ENCODE measurements around the gene HDAC4. TPM values are rescaled to one million over a fixed set of nuclear protein-coding genes. Genes with fewer than 3 reads are reported as not detected.

The HDAC4 gene
- polyA plus RNA-seq, 1 donor from 2014 or later: 2.8 TPM

DNA sequence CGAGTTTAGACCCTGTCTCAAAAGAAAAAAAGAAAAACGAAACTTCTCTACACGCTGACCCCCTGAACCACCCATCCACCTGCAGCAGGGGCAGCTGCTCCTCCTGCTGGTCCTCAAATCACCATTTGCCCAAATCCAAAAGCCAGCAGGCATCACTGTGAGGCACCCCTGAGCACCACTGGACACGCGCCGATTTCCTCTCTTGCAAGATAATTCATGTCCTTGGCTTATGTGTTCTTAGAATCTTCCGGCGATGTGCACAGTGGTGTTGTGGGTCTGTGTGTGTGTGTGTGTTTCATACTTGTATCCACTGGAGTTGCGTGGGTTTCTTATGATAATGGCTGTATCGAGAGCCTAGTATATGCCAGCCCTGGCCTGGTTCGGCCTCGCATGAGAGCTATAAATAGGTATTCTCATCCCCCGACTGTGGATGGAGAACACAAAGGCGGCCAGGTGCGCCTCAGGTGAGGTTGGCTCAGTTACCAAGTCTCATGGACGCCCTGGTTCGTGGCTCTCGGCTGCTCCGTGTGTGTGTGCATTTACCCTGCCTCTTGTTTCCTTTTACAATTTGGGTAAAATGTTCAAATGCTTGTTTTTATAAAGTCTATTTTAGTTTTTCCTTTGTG is 235.5 kb downstream of the HDAC4 start:
- peaks cover 0 to 4% (median 0%) of the 10 kb centered on the region in 3 donors for H3K4me1 Mint-ChIP-seq
- H3K27ac Mint-ChIP-seq: no peak overlapping the region
- H3K36me3 Mint-ChIP-seq: peaks cover 10% of the 10 kb centered on the region
- no peaks in the 10 kb centered on the region for H3K9me3 Mint-ChIP-seq
- H3K27me3 Mint-ChIP-seq: no peaks in the 10 kb centered on the region
- no peak overlapping the region for H3K4me3 Mint-ChIP-seq

DNA sequence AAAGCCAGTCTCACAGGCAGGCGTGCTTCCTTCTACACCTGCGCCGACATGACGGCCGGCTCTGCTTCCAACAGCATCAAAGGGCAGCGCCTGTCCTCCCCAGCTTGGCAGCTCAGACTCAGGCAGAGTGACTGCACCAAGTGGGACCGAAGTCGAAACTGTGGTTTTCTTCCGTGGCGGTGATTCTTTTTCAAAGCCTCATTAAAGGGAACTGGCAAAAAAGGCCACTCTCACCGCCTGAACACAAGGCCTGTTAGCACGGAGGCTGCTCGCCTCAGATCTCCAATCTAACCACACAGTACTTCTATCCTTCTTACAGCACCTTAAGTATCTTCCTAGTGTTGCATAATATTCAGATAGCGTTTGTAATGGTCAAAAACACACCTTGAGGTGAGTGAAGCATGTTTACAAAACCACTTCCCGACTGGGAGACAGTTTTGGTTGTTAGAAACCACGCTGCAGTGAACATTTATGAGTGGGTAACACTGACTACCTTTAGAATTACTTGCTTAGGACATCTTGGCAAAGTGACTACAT is 236.4 kb downstream of the HDAC4 start:
- Mint-ChIP-seq H3K4me3 (no peak overlapping the region), H3K36me3 (peaks cover 14% of the 10 kb centered on the region), H3K4me1 (peaks cover 0 to 4% (median 0%) of the 10 kb centered on the region in 3 donors), H3K9me3 (no peaks in the 10 kb centered on the region), H3K27me3 (no peaks in the 10 kb centered on the region), H3K27ac (no peak overlapping the region)

DNA sequence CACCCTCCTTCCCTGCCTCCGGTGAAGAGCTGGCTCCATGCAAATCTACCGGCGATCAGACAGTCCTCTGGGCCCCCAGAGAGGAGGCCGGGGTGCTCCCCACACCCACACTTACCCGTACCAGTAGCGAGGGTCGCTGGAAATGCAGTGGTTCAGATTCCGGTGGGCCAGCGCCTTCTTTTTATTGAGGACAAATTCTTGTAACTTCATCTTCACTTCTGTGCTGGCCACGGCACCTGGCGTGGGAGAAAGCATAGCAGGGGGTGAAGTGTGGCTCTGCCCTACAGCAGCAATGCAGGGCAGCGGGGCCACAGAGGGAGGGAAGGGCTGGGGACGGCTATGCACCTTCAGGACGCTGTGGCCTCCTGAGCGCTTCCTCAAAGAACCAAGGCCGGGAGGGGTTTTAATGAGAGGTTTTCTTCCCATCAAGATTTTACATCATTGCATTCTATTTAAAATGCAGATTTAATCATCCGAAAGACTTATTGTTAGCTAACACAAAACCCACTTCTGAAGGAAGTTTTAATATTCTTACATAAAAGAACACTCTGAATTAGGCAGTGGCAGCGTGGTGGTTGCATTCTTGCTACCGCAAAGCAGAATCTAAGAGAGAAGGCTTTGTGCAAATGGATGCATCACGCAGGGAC is 237.0 kb downstream of the HDAC4 start:
- no peak overlapping the region for H3K27ac Mint-ChIP-seq
- H3K9me3 Mint-ChIP-seq: no peaks in the 10 kb centered on the region
- H3K4me3 Mint-ChIP-seq: no peak overlapping the region
- H3K36me3 Mint-ChIP-seq: peaks cover 14% of the 10 kb centered on the region
- H3K4me1 Mint-ChIP-seq: peaks cover 0 to 4% (median under 1%) of the 10 kb centered on the region in 3 donors
- no peaks in the 10 kb centered on the region for H3K27me3 Mint-ChIP-seq

DNA sequence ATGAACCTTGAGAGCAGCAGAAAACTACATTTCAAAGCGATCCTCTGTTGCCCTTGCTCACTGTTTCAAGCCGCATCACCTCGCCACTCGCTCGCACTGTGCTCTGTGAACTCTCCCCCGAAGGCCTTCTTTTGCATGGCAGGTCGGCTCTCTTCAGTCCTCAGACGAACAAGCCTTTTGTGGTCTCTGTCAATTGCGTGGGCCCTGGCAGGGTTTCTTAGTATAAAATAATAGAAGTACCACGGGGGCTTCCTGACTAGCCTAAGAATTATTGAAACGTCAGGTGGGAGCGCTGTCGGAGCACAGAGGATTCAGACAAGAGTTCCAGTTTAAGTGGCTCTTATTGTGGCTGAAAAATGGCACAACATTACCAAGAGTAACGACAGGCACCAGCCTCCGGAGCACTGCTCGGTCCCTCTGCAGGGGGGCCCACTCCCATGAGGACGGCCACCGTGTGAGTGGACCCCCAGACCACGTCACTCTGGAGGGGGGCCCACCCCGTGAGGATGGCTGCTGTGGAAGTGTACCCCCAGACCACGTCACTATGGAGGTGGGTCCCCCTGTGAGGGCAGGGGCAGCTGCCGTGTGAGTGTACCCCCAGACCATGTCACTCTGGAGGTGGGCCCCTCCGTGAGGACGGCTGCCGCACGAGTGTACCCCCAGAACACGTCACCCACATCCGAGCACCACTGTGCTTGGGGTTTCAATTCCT is 237.7 kb downstream of the HDAC4 start:
- H3K4me1 Mint-ChIP-seq: peaks cover 0 to 4% (median 2%) of the 10 kb centered on the region in 3 donors
- no peak overlapping the region for H3K27ac Mint-ChIP-seq
- H3K4me3 Mint-ChIP-seq: no peak overlapping the region
- peaks cover 15% of the 10 kb centered on the region for H3K36me3 Mint-ChIP-seq
- H3K27me3 Mint-ChIP-seq: no peaks in the 10 kb centered on the region
- no peaks in the 10 kb centered on the region for H3K9me3 Mint-ChIP-seq

DNA sequence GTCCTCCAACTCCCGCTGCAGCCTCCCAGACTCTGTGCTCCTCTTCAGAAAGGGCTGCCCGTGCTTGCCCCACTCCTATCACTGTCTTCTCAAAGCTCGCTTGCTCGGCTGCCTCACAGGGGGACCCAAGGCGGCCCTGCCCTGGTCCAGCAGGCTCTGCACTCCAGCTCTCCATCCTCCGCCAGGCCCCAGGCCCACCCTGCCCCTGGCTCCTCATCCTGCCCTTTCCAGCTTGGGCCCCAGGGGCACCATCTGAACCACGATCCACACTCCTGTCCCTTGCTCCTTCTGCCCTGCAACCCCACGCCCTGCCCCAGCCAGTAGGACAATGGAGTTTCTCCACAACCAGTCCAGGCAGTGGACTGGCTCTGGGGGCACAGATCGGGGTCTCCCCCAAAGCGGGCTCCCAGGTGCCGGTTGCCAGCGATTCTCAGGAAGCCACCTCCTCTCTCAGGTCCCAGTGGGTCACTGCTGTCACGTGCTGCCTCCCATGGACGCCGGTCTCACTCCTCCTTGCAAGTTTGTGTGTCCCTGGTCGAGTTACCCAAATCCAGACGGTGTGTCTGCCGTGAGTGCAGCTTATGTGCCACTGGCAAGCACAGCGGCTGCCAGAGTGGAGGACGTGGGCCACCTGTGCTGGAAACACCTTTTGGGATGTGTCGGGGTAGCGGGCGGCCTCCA is 238.5 kb downstream of the HDAC4 start:
- H3K27ac Mint-ChIP-seq: no peak overlapping the region
- no peaks in the 10 kb centered on the region for H3K27me3 Mint-ChIP-seq
- H3K4me1 Mint-ChIP-seq: peaks cover 0 to 6% (median 5%) of the 10 kb centered on the region in 3 donors
- peaks cover 14% of the 10 kb centered on the region for H3K36me3 Mint-ChIP-seq
- no peaks in the 10 kb centered on the region for H3K9me3 Mint-ChIP-seq
- H3K4me3 Mint-ChIP-seq: no peak overlapping the region

DNA sequence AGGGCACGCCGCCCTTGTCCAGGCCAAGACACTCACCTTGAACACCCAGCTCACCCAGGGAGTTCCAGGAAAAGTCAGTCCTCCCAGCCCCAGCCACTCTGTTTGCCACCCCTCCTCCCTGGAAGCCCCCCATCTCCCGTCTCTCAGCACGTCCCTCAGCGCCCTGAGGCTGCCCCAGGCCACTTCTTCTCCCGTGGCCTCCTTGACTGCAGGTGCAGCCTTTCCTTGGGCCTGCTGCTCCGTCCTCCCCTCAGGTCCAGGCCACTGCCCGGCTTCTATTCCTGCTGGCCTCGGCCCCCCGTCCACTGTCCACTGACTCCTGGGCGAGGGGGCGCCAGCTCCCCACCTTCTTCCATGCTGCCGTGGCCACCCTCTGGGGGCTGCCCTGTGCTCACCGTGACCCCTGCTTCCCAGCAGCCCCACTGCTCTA is 239.1 kb downstream of the HDAC4 start:
- Mint-ChIP-seq H3K4me3 (no peak overlapping the region), H3K27me3 (no peaks in the 10 kb centered on the region), H3K4me1 (peaks cover 0 to 6% (median 5%) of the 10 kb centered on the region in 3 donors), H3K27ac (no peak overlapping the region), H3K36me3 (peaks cover 14% of the 10 kb centered on the region), H3K9me3 (no peaks in the 10 kb centered on the region)

DNA sequence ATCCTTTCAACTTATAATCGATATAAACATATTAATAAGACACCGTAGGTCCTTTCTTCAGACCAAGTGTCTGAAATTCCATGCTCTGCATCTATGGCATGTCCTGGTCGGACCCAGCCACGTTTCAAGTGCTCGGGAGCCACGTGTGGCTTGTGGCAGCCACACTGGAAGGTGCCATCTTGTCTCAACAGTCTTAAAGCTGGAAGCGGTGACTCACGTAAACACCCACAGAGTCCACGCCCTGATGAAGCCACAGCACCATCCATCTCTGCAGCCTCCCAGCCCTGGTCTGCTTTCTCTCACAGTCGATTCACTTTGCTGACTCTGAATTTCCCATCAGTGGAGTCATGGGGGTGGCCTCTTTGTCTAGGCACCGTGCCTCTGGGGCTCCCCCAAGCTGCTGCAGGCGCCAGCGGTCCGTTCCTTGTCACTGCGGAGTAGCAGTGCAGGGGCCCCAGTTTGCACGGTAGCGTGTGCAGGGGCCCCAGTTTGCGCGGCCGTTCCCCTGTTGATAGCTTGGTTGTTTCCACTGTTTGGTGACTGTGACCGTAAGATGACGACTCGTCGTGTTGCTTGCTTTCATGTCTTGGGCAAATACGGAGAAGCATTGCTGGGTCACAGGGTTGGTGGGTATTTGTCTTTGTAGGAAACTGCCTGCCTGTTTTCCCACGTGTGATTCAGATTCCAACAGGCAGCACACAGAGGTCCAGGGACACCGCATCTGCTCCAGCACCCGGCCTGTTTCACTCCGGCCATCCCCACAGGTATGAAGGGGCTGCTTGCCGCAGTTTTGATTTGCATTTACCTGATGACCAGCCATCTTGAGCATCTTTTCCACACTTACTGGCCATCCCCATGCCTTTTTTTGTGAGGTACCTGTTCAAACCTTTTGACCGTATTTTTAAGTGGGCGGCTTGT is 240.3 kb downstream of the HDAC4 start:
- H3K27me3 Mint-ChIP-seq: no peaks in the 10 kb centered on the region
- H3K9me3 Mint-ChIP-seq: no peaks in the 10 kb centered on the region
- peaks cover 0 to 6% (median 5%) of the 10 kb centered on the region in 3 donors for H3K4me1 Mint-ChIP-seq
- H3K4me3 Mint-ChIP-seq: no peak overlapping the region
- H3K27ac Mint-ChIP-seq: no peak overlapping the region
- peaks cover 9% of the 10 kb centered on the region for H3K36me3 Mint-ChIP-seq

DNA sequence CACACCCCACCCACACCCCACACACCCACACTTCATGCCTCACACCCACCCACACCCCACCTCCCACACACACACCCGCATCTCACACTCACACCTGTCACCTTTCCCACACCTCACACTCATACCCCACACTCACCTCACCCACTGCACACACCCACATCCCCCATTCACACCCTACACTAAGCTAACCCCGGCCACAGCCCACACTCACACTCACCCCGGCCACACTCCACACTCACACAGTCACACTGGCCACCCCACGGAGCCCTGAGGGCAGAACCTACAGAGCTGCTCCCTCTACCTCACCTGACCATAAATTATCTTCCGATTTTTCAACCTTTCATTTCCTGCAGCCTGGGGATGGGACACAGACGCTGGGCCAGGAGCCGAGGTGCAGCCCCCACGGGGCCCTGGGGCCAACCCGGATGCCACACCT is 241.3 kb downstream of the HDAC4 start:
- peaks cover 0 to 5% (median 4%) of the 10 kb centered on the region in 3 donors for H3K4me1 Mint-ChIP-seq
- H3K9me3 Mint-ChIP-seq: no peaks in the 10 kb centered on the region
- no peaks in the 10 kb centered on the region for H3K27me3 Mint-ChIP-seq
- no peak overlapping the region for H3K4me3 Mint-ChIP-seq
- H3K27ac Mint-ChIP-seq: no peak overlapping the region
- peaks cover 9% of the 10 kb centered on the region for H3K36me3 Mint-ChIP-seq

DNA sequence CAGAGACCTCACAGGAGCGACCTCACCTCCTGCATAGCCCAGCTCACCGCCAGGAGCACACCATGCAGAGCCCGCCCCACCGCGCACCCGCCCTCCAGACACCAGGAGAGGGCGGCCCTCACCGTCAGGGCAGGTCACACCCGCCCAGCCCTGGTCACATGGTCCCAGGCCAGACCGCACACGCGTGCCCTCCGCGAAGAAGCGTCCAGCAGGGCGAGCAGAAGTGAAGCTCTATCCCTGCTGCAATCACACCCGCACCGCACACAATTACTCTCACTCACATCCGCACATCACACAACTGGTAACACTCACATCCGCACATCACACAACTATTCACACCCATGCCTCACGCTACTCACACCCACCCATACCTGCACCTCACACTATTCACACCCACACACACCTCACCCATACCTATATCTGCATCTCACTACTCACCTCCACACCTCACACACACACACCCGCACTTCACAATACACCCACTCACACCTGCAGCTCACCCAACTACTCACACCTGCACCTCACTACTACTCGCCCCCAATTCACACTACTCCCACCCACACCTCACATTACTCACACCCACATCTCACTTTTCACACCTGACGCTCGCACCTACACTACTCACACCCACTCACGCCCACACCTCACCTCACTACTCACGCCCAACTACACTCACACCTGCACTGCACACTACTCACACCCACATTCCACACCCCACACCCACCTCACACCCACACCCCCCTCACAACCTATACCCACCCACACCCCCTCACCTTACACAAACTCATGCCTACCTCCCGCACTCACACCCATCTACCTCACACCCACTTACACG is 242.0 kb downstream of the HDAC4 start:
- Mint-ChIP-seq H3K4me3 (no peak overlapping the region), H3K9me3 (no peaks in the 10 kb centered on the region), H3K4me1 (peaks cover 0 to 5% (median 4%) of the 10 kb centered on the region in 3 donors), H3K36me3 (peaks cover 11% of the 10 kb centered on the region), H3K27ac (peak overlapping the region in 1 of 3 donors; percentile 62), H3K27me3 (no peaks in the 10 kb centered on the region)

DNA sequence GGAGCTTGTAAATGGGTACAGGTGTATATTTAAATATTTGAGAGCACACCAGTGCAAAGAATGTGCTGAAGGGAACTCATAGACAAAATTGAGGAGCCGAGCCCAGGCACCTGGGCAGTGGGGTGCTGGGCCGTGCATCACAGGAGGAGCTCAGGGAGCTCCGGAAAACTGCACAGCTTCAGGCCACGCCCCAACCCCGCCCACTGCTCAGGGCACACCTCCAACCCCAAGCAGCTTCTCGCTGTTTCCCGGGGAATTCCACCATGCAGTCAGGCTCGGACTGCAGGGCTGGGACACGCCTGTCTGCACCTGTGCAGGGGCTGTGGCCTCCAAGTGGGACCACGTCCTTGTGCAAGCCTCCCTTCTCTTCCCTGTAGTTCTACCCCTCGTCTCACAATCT is 243.0 kb downstream of the HDAC4 start:
- Mint-ChIP-seq H3K9me3 (no peaks in the 10 kb centered on the region), H3K4me3 (peak overlapping the region in 1 of 4 donors; percentile 76), H3K36me3 (peaks cover 12% of the 10 kb centered on the region), H3K27me3 (no peaks in the 10 kb centered on the region), H3K4me1 (peaks cover 0 to 5% (median 4%) of the 10 kb centered on the region in 3 donors), H3K27ac (no peak overlapping the region)

DNA sequence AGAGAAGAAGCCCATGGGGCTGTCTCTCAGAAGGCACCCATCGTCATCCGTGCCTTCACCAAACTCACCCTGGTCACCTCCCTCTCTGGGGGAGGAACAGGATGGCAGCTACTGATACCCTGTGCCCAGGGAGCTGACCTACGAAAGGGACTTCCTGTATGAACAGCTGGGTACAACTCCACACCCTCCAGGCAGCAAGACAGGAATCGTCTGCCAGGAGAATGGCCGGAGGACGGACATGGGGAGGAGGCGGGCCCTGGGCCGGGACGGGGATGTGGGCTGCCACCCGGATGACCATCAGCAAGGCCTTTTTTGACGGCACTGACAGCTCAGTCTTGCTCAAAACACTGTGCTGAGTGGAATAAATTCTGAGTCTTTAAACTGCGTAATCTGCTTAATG is 243.6 kb downstream of the HDAC4 start:
- Mint-ChIP-seq H3K27ac (no peak overlapping the region), H3K4me3 (no peak overlapping the region), H3K36me3 (peaks cover 12% of the 10 kb centered on the region), H3K4me1 (peaks cover 0 to 5% (median 4%) of the 10 kb centered on the region in 3 donors), H3K27me3 (no peaks in the 10 kb centered on the region), H3K9me3 (no peaks in the 10 kb centered on the region)

DNA sequence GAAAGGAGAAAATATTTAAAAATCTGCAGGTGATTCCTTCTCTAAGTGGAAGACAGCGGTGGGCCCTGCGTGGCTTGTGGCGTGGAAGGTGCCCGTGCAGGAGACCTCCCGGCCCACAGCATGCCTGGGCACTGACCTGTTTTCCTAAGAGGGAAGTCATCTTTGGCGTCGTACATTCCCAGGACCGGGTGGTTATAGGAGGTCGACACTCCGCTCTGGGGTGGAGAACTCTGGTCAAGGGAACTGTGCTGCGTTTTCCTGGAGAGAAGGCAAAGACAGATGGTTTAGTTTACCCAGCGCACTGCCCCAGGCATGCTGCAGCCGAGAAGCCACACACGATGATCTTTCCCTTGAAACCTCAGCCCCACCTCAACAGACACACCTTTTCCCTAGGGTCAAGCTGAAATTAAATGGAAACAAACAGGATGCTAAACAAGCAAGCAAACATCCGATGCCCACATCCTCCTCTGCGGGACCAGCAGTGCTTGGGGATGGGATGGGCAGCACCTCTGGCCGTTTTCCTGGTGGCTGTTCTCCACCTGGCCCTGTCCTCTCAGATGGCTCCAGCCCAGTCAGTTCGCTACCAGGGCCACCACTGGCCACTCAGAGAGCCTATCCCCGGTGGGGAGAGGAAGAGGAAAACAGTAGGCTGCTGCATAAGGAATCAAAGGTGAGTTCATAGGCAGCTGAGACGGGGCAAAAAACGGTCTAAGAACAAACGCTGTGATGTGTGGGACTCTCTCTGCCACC is 244.1 kb downstream of the HDAC4 start:
- H3K36me3 Mint-ChIP-seq: peaks cover 12% of the 10 kb centered on the region
- no peaks in the 10 kb centered on the region for H3K9me3 Mint-ChIP-seq
- H3K4me1 Mint-ChIP-seq: peaks cover 0 to 5% (median 4%) of the 10 kb centered on the region in 3 donors
- H3K27me3 Mint-ChIP-seq: no peaks in the 10 kb centered on the region
- no peak overlapping the region for H3K4me3 Mint-ChIP-seq
- H3K27ac Mint-ChIP-seq: no peak overlapping the region
